ENCODE measurements around the gene VWA7.
A peak's percentile ranks its signal among the peaks of the same experiment; 100 is the strongest.
"Not testable (repeated sequence)": the region's sequence is repeated elsewhere in the genome, so short reads cannot be mapped to it uniquely, and the experiment has no call there.

VWA7 gene

GRCh38 chr6:31776989-31777666, at the start of gene VWA7:
TSS of gene VWA7 (minus strand) at chr6:31777328. CDS start at chr6:31776779, 549 bp downstream.
- DNase-seq (ENCODE audit: low spot score) = peak; percentile 73

- no peak for DNase-seq (ENCODE audit: low spot score)
Measured at GRCh38 chr6:31826793-31827285, 49.7 kb upstream of the VWA7 start.

GRCh38 chr6:31825553-31825952, 48.4 kb upstream of the VWA7 start:
- DNase-seq (ENCODE audit: low spot score) = no peak

GRCh38 chr6:31823592-31824196, 46.6 kb upstream of the VWA7 start:
- DNase-seq (ENCODE audit: low spot score) = not testable (repeated sequence)

GRCh38 chr6:31822036-31822821, 45.1 kb upstream of the VWA7 start:
- DNase-seq (ENCODE audit: low spot score) = peak; percentile 68

GRCh38 chr6:31821301-31822035, 44.3 kb upstream of the VWA7 start:
- DNase-seq (ENCODE audit: low spot score) = peak; percentile 21

GRCh38 chr6:31820399-31820798, 43.3 kb upstream of the VWA7 start:
- DNase-seq (ENCODE audit: low spot score) = not testable (repeated sequence)

- DNase-seq (ENCODE audit: low spot score) = no peak
Measured at GRCh38 chr6:31819871-31820299, 42.8 kb upstream of the VWA7 start.

GRCh38 chr6:31817929-31818511, 40.9 kb upstream of the VWA7 start:
- not testable (repeated sequence) for DNase-seq (ENCODE audit: low spot score)

- peak; percentile 53 for DNase-seq (ENCODE audit: low spot score)
Measured at GRCh38 chr6:31817133-31817928, 40.2 kb upstream of the VWA7 start.

- peak; percentile 80 for DNase-seq (ENCODE audit: low spot score)
Measured at GRCh38 chr6:31815025-31815838, 38.1 kb upstream of the VWA7 start, which contains the start of the genes HSPA1A and HSPA1L. TSS of gene HSPA1A (plus strand) at chr6:31815543. CDS start at chr6:31815757, 214 bp downstream. TSS of gene HSPA1L (minus strand) at chr6:31815283. CDS start at chr6:31811972, 3,311 bp downstream.

GRCh38 chr6:31814677-31815024, 37.5 kb upstream of the VWA7 start:
- peak; percentile 73 for DNase-seq (ENCODE audit: low spot score)

GRCh38 chr6:31813465-31813849, 36.3 kb upstream of the VWA7 start:
- DNase-seq (ENCODE audit: low spot score) = no peak

- no peak for DNase-seq (ENCODE audit: low spot score)
Measured at GRCh38 chr6:31811645-31812044, 34.5 kb upstream of the VWA7 start.

- DNase-seq (ENCODE audit: low spot score) = not testable (repeated sequence)
Measured at GRCh38 chr6:31808599-31808998, 31.5 kb upstream of the VWA7 start.

GRCh38 chr6:31806470-31807272, 29.5 kb upstream of the VWA7 start, which contains the start of gene LSM2:
TSS of gene LSM2 (minus strand) at chr6:31806966. CDS start at chr6:31806757, 209 bp downstream.
- DNase-seq (ENCODE audit: low spot score) = peak; percentile 96

GRCh38 chr6:31805939-31806469, 28.9 kb upstream of the VWA7 start:
- DNase-seq (ENCODE audit: low spot score) = no peak

Measured in CD4-positive, alpha-beta T cell treated with Interleukin-15 for 4 hours (primary cell).